Ishikawa (cell line): ENCODE results near the gene SIRT5.

ENCODE experiments used
- CEBPB ChIP-seq: IDR thresholded peaks from 2 replicates; pipeline ENCODE4 v1.6.1; 2012
- EP300 ChIP-seq: IDR thresholded peaks from 2 replicates; pipeline ENCODE4 v1.6.1; 2012; ENCODE audit warnings: borderline replicate concordance
- NFIC ChIP-seq: IDR thresholded peaks from 2 replicates; pipeline ENCODE4 v1.6.1; 2012
- TEAD4 ChIP-seq: IDR thresholded peaks from 2 replicates; pipeline ENCODE4 v1.6.1; 2012
- YY1 ChIP-seq: IDR thresholded peaks from 2 replicates; pipeline ENCODE4 v1.6.1; 2012; ENCODE audit warnings: low read depth
- TF ChIP-seq, protein P1 (sequence below): IDR thresholded peaks from 2 replicates; pipeline ENCODE4 v1.6.1; 2012; ENCODE audit warnings: low read depth, mild to moderate bottlenecking
- TF ChIP-seq, protein P2 (sequence below): IDR thresholded peaks from 2 replicates; pipeline ENCODE4 v1.6.1; 2012
- TF ChIP-seq, protein P3 (sequence below): IDR thresholded peaks from 2 replicates; pipeline ENCODE4 v1.6.1; 2012

DNA sequence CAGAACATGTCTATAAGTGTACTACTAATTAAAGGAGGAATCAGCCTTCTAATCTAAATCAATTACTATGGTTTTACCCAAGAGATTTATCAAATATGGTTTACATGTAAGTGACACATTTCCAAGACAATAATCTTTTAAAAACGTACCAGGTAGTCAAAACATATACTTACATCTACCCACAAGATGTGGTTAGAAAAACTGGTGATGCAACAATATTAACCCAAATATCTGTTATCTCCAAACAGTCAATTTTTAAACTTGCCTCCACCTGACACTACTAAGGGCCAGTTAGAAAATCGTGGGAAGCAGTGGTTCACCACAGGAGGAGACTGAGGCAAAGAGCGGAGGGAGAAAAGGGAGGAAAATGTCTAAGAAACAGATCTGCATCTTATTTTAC is 68.7 kb downstream of the SIRT5 start:
- TF ChIP-seq TEAD4, result no peak
- no peak for TF ChIP-seq EP300
- no peak for TF ChIP-seq CEBPB
- TF ChIP-seq, protein P1, sequence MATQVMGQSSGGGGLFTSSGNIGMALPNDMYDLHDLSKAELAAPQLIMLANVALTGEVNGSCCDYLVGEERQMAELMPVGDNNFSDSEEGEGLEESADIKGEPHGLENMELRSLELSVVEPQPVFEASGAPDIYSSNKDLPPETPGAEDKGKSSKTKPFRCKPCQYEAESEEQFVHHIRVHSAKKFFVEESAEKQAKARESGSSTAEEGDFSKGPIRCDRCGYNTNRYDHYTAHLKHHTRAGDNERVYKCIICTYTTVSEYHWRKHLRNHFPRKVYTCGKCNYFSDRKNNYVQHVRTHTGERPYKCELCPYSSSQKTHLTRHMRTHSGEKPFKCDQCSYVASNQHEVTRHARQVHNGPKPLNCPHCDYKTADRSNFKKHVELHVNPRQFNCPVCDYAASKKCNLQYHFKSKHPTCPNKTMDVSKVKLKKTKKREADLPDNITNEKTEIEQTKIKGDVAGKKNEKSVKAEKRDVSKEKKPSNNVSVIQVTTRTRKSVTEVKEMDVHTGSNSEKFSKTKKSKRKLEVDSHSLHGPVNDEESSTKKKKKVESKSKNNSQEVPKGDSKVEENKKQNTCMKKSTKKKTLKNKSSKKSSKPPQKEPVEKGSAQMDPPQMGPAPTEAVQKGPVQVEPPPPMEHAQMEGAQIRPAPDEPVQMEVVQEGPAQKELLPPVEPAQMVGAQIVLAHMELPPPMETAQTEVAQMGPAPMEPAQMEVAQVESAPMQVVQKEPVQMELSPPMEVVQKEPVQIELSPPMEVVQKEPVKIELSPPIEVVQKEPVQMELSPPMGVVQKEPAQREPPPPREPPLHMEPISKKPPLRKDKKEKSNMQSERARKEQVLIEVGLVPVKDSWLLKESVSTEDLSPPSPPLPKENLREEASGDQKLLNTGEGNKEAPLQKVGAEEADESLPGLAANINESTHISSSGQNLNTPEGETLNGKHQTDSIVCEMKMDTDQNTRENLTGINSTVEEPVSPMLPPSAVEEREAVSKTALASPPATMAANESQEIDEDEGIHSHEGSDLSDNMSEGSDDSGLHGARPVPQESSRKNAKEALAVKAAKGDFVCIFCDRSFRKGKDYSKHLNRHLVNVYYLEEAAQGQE, result no peak
- TF ChIP-seq, protein P2, sequence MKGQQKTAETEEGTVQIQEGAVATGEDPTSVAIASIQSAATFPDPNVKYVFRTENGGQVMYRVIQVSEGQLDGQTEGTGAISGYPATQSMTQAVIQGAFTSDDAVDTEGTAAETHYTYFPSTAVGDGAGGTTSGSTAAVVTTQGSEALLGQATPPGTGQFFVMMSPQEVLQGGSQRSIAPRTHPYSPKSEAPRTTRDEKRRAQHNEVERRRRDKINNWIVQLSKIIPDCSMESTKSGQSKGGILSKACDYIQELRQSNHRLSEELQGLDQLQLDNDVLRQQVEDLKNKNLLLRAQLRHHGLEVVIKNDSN, result no peak
- TF ChIP-seq NFIC, result no peak
- no peak for TF ChIP-seq YY1
- TF ChIP-seq, protein P3, sequence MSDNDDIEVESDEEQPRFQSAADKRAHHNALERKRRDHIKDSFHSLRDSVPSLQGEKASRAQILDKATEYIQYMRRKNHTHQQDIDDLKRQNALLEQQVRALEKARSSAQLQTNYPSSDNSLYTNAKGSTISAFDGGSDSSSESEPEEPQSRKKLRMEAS, result no peak
